Endothelial cell of umbilical vein (primary cell): ENCODE measurements around the gene ETF1. TPM values are rescaled to one million over a fixed set of nuclear protein-coding genes. Genes with fewer than 3 reads are reported as not detected.

Experiments
- BruUV-seq: library from RNA; stranded (reverse); fragments of 400-500 nt; replicated peaks from 2 replicates; lab custom pipeline; 2021; lab: Mats Ljungman, UMichigan
- CTCF ChIA-PET: fragments of 300-600, 350-600 bp; sonication (Branson Sonifier 250); formaldehyde crosslinking; loops from one replicate; lab custom pipeline; 2021; ENCODE audit warnings: antibody characterized with exemption, inconsistent platforms; lab: Charles Lee
- POLR2A ChIA-PET: fragments of 300-600, 350-600 bp; sonication (Branson Sonifier 250); formaldehyde crosslinking; loops from one replicate; lab custom pipeline; 2021; ENCODE audit warnings: antibody characterized with exemption, inconsistent platforms; lab: Charles Lee
- DNase-seq: peaks from one replicate; pipeline ENCODE4 v3.0.0-alpha.2; 2011; ENCODE audit warnings: low read depth, low spot score
- FAIRE-seq: peaks from 2 replicates; lab custom pipeline; 2011; peaks lifted over from hg19 to GRCh38; lab: Jason Lieb, UNC
- H2AFZ ChIP-seq: 2 replicates; pipeline ENCODE4 v1.6.0; 2012; ENCODE audit warnings: low read depth, low read length, control low read depth, inconsistent platforms
- H3K27ac ChIP-seq: 2 replicates; pipeline ENCODE4 v1.5.1; 2011; ENCODE audit warnings: low read depth, mild to moderate bottlenecking, control low read depth, low read length, moderate library complexity; ENCODE audit not compliant: insufficient read depth
- H3K27me3 ChIP-seq, 2 experiments: 2 replicates each; pipeline versions ENCODE4 v1.6.0 to v1.6.1; 2011; ENCODE audit warnings: low read length in 2 of 2, mixed read lengths in 1 of 2; ENCODE audit not compliant: control insufficient read depth in 2 of 2, insufficient read depth in 2 of 2
- H3K36me3 ChIP-seq, 2 experiments: 2 replicates in 1 of 2; 3 replicates in 1 of 2; pipeline ENCODE4 v1.5.1; 2011; ENCODE audit warnings: low read length in 2 of 2, mild to moderate bottlenecking in 1 of 2, moderate library complexity in 1 of 2; ENCODE audit not compliant: control insufficient read depth in 2 of 2, insufficient read depth in 2 of 2; ENCODE audit errors: extremely low read depth in 1 of 2
- H3K4me1 ChIP-seq: 3 replicates; pipeline ENCODE4 v1.5.1; 2011; ENCODE audit warnings: mild to moderate bottlenecking, low read length; ENCODE audit not compliant: control insufficient read depth, insufficient read depth; ENCODE audit errors: extremely low read depth
- H3K4me2 ChIP-seq: 2 replicates; pipeline ENCODE4 v1.6.1; 2011; ENCODE audit warnings: low read length, control low read depth, mixed read lengths; ENCODE audit not compliant: insufficient read depth
- H3K4me3 ChIP-seq, 3 experiments: fragments of 200-600 bp in 1 of 3; sonication (generic), shearing (Covaris generic) in 1 of 3; replicated peaks in 1 of 3; 2 replicates each; pipeline ENCODE4 v1.5.1; 2011 to 2016; ENCODE audit warnings: control low read depth in 3 of 3, low read length in 3 of 3, mild to moderate bottlenecking in 2 of 3, inconsistent platforms in 1 of 3, low read depth in 1 of 3, moderate library complexity in 1 of 3; ENCODE audit not compliant: insufficient read depth in 1 of 3
- H3K79me2 ChIP-seq: 2 replicates; pipeline ENCODE4 v1.6.0; 2012; ENCODE audit warnings: low read length, inconsistent platforms; ENCODE audit not compliant: control insufficient read depth, insufficient read depth
- H3K9ac ChIP-seq: replicated peaks from 2 replicates; pipeline ENCODE3; 2011; ENCODE audit warnings: low read length, control low read depth; ENCODE audit not compliant: insufficient read depth; ENCODE audit errors: extremely low read depth
- H3K9me1 ChIP-seq: replicated peaks from 3 replicates; pipeline ENCODE4 v1.6.0; 2011; ENCODE audit warnings: mild to moderate bottlenecking, low read length; ENCODE audit not compliant: control insufficient read depth, insufficient read depth; ENCODE audit errors: extremely low read depth
- H3K9me3 ChIP-seq: replicated peaks from 2 replicates; pipeline ENCODE4 v1.5.1; 2012; ENCODE audit warnings: low read length, inconsistent platforms; ENCODE audit not compliant: control insufficient read depth, insufficient read depth
- H4K20me1 ChIP-seq: replicated peaks from 2 replicates; pipeline ENCODE3; 2011; ENCODE audit warnings: mild to moderate bottlenecking, low read length; ENCODE audit not compliant: control insufficient read depth, insufficient read depth; ENCODE audit errors: extremely low read depth
- EZH2 ChIP-seq: IDR thresholded peaks from 2 replicates; pipeline ENCODE4 v1.6.1; 2012; ENCODE audit warnings: borderline replicate concordance, low read depth, mild to moderate bottlenecking, moderate library complexity, low read length, inconsistent platforms; ENCODE audit not compliant: severe bottlenecking
- FOS ChIP-seq: IDR thresholded peaks from 2 replicates; pipeline ENCODE4 v1.6.1; 2011; ENCODE audit warnings: mild to moderate bottlenecking, low read length, moderate library complexity, borderline replicate concordance; ENCODE audit not compliant: insufficient read depth
- GATA2 ChIP-seq: IDR thresholded peaks from 2 replicates; pipeline ENCODE4 v1.7.0; 2011; ENCODE audit warnings: low read depth, mild to moderate bottlenecking, moderate library complexity, mixed read lengths, low read length; ENCODE audit not compliant: insufficient read length, insufficient read depth
- JUN ChIP-seq: IDR thresholded peaks from 2 replicates; pipeline ENCODE4 v1.6.1; 2011; ENCODE audit warnings: borderline replicate concordance, low read depth; ENCODE audit not compliant: insufficient read length, insufficient read depth
- MYC ChIP-seq: IDR thresholded peaks from one replicate; pipeline ENCODE4 v1.6.1; 2011; ENCODE audit warnings: mild to moderate bottlenecking, low read depth, low read length
- POLR2A ChIP-seq: IDR thresholded peaks from 2 replicates; pipeline ENCODE4 v1.6.1; 2012; ENCODE audit warnings: low read depth, mild to moderate bottlenecking, control low read depth, low read length
- POLR2AphosphoS5 ChIP-seq: IDR thresholded peaks from 2 replicates; pipeline ENCODE4 v1.6.1; 2012; ENCODE audit warnings: low read depth, mild to moderate bottlenecking, control low read depth, low read length, moderate library complexity; ENCODE audit not compliant: insufficient read depth
- dilution Hi-C: fragments of 300-500 bp; cut with MboI; formaldehyde crosslinking; loops from one replicate; pipeline ENCODE4 v1.15.0; 2019; ENCODE audit warnings: low sequenced_read_pairs; ENCODE audit not compliant: extremely low pct_ligation_motif_present
- intact Hi-C: fragments of 100-400 bp; cut with micrococcal nuclease; formaldehyde crosslinking; loops from one replicate; pipeline ENCODE4 v1.10.0; 2022
- polyA plus RNA-seq, 4 experiments: library from polyadenylated mRNA; depleted of rRNA in 3 of 4; stranded (reverse) in 3 of 4; unstranded in 1 of 4; fragments of >200 nt; gene quantifications; 2 replicates each; pipeline versions ENCODE4 v1.2.1 to v1.2.3, GENCODE V29; 2011 to 2012; ENCODE audit warnings: missing spikeins in 1 of 4
- total RNA-seq: library from RNA; stranded (reverse); gene quantifications from 2 replicates; pipeline ENCODE4 v1.2.3, GENCODE V29; 2021
- TF ChIP-seq, protein P1 (sequence below): IDR thresholded peaks from 2 replicates; pipeline ENCODE4 v1.6.1; 2011; ENCODE audit not compliant: insufficient read depth, insufficient read length
- TF ChIP-seq, protein P2 (sequence below), 2 donors: IDR thresholded peaks; 1 replicate in 1 of 2; 2 replicates in 1 of 2; pipeline ENCODE4 v1.5.1; 2011; ENCODE audit warnings: low read length in 2 of 2, mild to moderate bottlenecking in 2 of 2, moderate library complexity in 2 of 2, control low read depth in 1 of 2, inconsistent platforms in 1 of 2, low read depth in 1 of 2; ENCODE audit not compliant: insufficient read depth in 1 of 2; ENCODE audit errors: extremely low read depth in 1 of 2

Gene ETF1
- total and polyA plus RNA-seq, 2 donors (not counting 3 experiments of a cell fraction or from before 2014, with no cell fraction given): 32.9 to 114 TPM

DNA sequence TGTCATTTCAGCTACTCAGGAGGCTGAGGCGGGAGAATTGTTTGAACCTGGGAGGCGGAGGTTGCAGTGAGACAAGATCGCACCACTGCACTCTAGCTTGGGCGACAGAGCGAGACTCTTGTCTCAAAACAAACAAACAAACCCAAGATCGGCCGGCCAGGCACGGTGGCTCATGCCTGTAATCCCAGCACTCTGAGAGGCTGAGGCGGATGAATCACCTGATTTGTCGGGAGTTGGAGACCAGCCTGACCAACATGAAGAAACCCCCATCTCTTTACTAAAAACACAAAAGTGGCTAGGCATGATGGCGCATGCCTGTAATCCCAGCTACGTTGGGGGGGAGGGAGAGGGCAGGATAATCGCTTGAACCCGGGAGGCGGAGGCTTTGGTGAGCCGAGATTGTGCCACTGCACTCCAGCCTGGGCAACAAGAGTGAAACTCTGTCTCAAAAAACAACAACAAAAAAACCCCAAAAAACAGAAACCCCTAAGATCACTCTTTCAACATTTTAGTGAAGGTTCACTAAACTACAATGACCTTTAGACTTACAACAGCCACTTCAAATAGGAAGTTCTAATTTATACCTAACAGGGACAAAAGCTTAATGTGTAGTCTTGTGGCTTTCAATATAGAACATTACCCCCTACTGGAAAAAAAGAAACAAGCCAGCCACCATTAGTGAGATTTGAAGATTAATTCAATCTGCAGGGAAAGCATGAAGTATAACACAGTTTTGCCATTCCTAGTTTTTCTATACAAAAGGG is 25.2 kb upstream of the ETF1 start:
- no peaks in the 10 kb centered on the region for H3K9me3 ChIP-seq
- TF ChIP-seq, protein P1, sequence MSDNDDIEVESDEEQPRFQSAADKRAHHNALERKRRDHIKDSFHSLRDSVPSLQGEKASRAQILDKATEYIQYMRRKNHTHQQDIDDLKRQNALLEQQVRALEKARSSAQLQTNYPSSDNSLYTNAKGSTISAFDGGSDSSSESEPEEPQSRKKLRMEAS: no peak
- TF ChIP-seq, protein P2, sequence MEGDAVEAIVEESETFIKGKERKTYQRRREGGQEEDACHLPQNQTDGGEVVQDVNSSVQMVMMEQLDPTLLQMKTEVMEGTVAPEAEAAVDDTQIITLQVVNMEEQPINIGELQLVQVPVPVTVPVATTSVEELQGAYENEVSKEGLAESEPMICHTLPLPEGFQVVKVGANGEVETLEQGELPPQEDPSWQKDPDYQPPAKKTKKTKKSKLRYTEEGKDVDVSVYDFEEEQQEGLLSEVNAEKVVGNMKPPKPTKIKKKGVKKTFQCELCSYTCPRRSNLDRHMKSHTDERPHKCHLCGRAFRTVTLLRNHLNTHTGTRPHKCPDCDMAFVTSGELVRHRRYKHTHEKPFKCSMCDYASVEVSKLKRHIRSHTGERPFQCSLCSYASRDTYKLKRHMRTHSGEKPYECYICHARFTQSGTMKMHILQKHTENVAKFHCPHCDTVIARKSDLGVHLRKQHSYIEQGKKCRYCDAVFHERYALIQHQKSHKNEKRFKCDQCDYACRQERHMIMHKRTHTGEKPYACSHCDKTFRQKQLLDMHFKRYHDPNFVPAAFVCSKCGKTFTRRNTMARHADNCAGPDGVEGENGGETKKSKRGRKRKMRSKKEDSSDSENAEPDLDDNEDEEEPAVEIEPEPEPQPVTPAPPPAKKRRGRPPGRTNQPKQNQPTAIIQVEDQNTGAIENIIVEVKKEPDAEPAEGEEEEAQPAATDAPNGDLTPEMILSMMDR (IDR thresholded peaks at IDR 0.05; ENCODE audit: extremely low read depth in 1 of 2, insufficient read depth in 1 of 2, low read depth in 1 of 2, low read length in 2 of 2): no peak
- no peak for TF ChIP-seq GATA2
- TF ChIP-seq POLR2A: no peak
- TF ChIP-seq FOS: no peak
- no peak for TF ChIP-seq JUN
- no peak for TF ChIP-seq EZH2
- TF ChIP-seq MYC: no peak
- no peak for TF ChIP-seq POLR2AphosphoS5
- peaks cover 65% of the 10 kb centered on the region for H3K79me2 ChIP-seq
- CTCF ChIA-PET: interaction anchor here (1.1 kb wide), 1 partner anchor 11 kb away, joined by 5 read pairs; no protein-coding TSS in a partner anchor
- H3K4me1 ChIP-seq: no peaks in the 10 kb centered on the region
- POLR2A ChIA-PET: no interaction called here
- peaks cover 48 to 52% of the 10 kb centered on the region in 2 experiments for H3K36me3 ChIP-seq
- intact Hi-C loops (no loop called here), dilution Hi-C loops (no loop called here)
- FAIRE-seq (no peak), DNase-seq (no peak)
- no peak overlapping the region for H3K27ac ChIP-seq
- no TSS peak for BruUV-seq
- no peaks in the 10 kb centered on the region for H3K9me1 ChIP-seq
- H2AFZ ChIP-seq: no peak overlapping the region
- H3K4me3 ChIP-seq: no peak overlapping the region
- no peak overlapping the region for H3K9ac ChIP-seq
- H3K27me3 ChIP-seq: no peaks in the 10 kb centered on the region
- no peaks in the 10 kb centered on the region for H4K20me1 ChIP-seq
- H3K4me2 ChIP-seq: no peak overlapping the region
